ENCODE data around the gene SRGN. TPM values are rescaled to one million over a fixed set of nuclear protein-coding genes. Genes with fewer than 3 reads are reported as not detected.

Gene SRGN
- total RNA-seq, 4 donors from 2014 or later, result 104 to 572 (median 285) TPM

- no peak for TF ChIP-seq CTCF (IDR thresholded peaks at IDR 0.05; ENCODE audit: low read depth)
Measured at GRCh38 chr10:69070951-69071350, 17.0 kb upstream of the SRGN start.

GRCh38 chr10:69071610-69072009, 16.3 kb upstream of the SRGN start:
- no peak for TF ChIP-seq CTCF (IDR thresholded peaks at IDR 0.05; ENCODE audit: low read depth)

- TF ChIP-seq CTCF (IDR thresholded peaks at IDR 0.05; ENCODE audit: low read depth), result no peak
Measured at GRCh38 chr10:69073026-69073425, 14.9 kb upstream of the SRGN start.

GRCh38 chr10:69073736-69074364, 14.1 kb upstream of the SRGN start:
- no peak for TF ChIP-seq CTCF (IDR thresholded peaks at IDR 0.05; ENCODE audit: low read depth)

GRCh38 chr10:69074532-69074931, 13.4 kb upstream of the SRGN start:
- no peak for TF ChIP-seq CTCF (IDR thresholded peaks at IDR 0.05; ENCODE audit: low read depth)

GRCh38 chr10:69075431-69075830, 12.5 kb upstream of the SRGN start:
- TF ChIP-seq CTCF (IDR thresholded peaks at IDR 0.05; ENCODE audit: low read depth), result no peak

- no peak for TF ChIP-seq CTCF (IDR thresholded peaks at IDR 0.05; ENCODE audit: low read depth)
Measured at GRCh38 chr10:69078311-69078710, 9.6 kb upstream of the SRGN start.
